Measurements from ENCODE around the gene GRM1. TPM values are rescaled to one million over a fixed set of nuclear protein-coding genes. Genes with fewer than 3 reads are reported as not detected.

The GRM1 gene
- polyA plus RNA-seq, 2 of the 4 experiments (the other 2 are of a cell fraction) = 0.04 TPM; not detected in 1

GRCh38 chr6:146190581-146190980 is 161.7 kb downstream of the GRM1 start:
- no peak overlapping the region for H3K4me3 ChIP-seq
- ATAC-seq (no peak), FAIRE-seq (no peak), DNase-seq (ENCODE audit: low read depth in 1 of 2, low spot score in 1 of 2) (no peak)
- H3K4me2 ChIP-seq = no peak overlapping the region
- ChIA-PET POLR2A (no interaction called here), CTCF (no interaction called here)
- WGBS (ENCODE audit: missing lambda C conversion rate) = 26% methylated on average over 2 of the region's 2 CpGs
- H3K27ac ChIP-seq = no peak overlapping the region
- H3K9me3 ChIP-seq = no peaks in the 10 kb centered on the region
- H3K4me1 ChIP-seq = no peaks in the 10 kb centered on the region
- TF ChIP-seq CBX8 (IDR thresholded peaks at IDR 0.05) = no peak
- no peak for TF ChIP-seq PHF8 (IDR thresholded peaks at IDR 0.05; ENCODE audit: borderline replicate concordance, low read depth)
- no peak for TF ChIP-seq EP300 (IDR thresholded peaks at IDR 0.05)
- no peak for TF ChIP-seq FOSB (CRISPR knock-in tag; IDR thresholded peaks at IDR 0.05)
- TF ChIP-seq JUN (IDR thresholded peaks at IDR 0.05) = no peak
- no peak for TF ChIP-seq NPAS2 (CRISPR knock-in tag; IDR thresholded peaks at IDR 0.05; ENCODE audit: borderline replicate concordance)
- TF ChIP-seq RCOR1 (IDR thresholded peaks at IDR 0.05; ENCODE audit: low read depth, low read length) = no peak
- TF ChIP-seq BHLHE40 (IDR thresholded peaks at IDR 0.05; ENCODE audit: low read depth, low read length) = no peak
- no peak for TF ChIP-seq TFCP2L1 (CRISPR knock-in tag; IDR thresholded peaks at IDR 0.05)
- TF ChIP-seq HOXB5 (CRISPR knock-in tag; IDR thresholded peaks at IDR 0.05) = no peak
- no peak for TF ChIP-seq ZC3H11A (IDR thresholded peaks at IDR 0.05)
- TF ChIP-seq, protein P1, sequence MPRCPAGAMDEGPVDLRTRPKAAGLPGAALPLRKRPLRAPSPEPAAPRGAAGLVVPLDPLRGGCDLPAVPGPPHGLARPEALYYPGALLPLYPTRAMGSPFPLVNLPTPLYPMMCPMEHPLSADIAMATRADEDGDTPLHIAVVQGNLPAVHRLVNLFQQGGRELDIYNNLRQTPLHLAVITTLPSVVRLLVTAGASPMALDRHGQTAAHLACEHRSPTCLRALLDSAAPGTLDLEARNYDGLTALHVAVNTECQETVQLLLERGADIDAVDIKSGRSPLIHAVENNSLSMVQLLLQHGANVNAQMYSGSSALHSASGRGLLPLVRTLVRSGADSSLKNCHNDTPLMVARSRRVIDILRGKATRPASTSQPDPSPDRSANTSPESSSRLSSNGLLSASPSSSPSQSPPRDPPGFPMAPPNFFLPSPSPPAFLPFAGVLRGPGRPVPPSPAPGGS (IDR thresholded peaks at IDR 0.05) = no peak
- TF ChIP-seq, protein P2, sequence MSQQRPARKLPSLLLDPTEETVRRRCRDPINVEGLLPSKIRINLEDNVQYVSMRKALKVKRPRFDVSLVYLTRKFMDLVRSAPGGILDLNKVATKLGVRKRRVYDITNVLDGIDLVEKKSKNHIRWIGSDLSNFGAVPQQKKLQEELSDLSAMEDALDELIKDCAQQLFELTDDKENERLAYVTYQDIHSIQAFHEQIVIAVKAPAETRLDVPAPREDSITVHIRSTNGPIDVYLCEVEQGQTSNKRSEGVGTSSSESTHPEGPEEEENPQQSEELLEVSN (IDR thresholded peaks at IDR 0.05; ENCODE audit: borderline replicate concordance, low read depth) = no peak
- TF ChIP-seq GATA3 (IDR thresholded peaks at IDR 0.05; ENCODE audit: borderline replicate concordance) = no peak
- no peak for TF ChIP-seq HOXB13 (CRISPR knock-in tag; IDR thresholded peaks at IDR 0.05; ENCODE audit: low read depth)
- TF ChIP-seq TP53 (CRISPR knock-in tag; IDR thresholded peaks at IDR 0.05) = no peak
- no peak for TF ChIP-seq ATOH8 (CRISPR knock-in tag; IDR thresholded peaks at IDR 0.05; ENCODE audit: low read depth)
- no peak for TF ChIP-seq REST (IDR thresholded peaks at IDR 0.05)
- no peak for TF ChIP-seq EHF (CRISPR knock-in tag; IDR thresholded peaks at IDR 0.05)
- TF ChIP-seq, protein P3, sequence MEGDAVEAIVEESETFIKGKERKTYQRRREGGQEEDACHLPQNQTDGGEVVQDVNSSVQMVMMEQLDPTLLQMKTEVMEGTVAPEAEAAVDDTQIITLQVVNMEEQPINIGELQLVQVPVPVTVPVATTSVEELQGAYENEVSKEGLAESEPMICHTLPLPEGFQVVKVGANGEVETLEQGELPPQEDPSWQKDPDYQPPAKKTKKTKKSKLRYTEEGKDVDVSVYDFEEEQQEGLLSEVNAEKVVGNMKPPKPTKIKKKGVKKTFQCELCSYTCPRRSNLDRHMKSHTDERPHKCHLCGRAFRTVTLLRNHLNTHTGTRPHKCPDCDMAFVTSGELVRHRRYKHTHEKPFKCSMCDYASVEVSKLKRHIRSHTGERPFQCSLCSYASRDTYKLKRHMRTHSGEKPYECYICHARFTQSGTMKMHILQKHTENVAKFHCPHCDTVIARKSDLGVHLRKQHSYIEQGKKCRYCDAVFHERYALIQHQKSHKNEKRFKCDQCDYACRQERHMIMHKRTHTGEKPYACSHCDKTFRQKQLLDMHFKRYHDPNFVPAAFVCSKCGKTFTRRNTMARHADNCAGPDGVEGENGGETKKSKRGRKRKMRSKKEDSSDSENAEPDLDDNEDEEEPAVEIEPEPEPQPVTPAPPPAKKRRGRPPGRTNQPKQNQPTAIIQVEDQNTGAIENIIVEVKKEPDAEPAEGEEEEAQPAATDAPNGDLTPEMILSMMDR (IDR thresholded peaks at IDR 0.05) = no peak

- no peak for ATAC-seq
- no peak for FAIRE-seq
- POLR2A ChIA-PET = no interaction called here
- Histone ChIP-seq H3K4me3 (no peak overlapping the region), H3K4me2 (no peak overlapping the region), H3K9me3 (no peaks in the 10 kb centered on the region), H3K4me1 (no peaks in the 10 kb centered on the region), H3K27ac (no peak overlapping the region)
- no peak for DNase-seq (ENCODE audit: low read depth in 1 of 2, low spot score in 1 of 2)
- WGBS (ENCODE audit: missing lambda C conversion rate) = 1% methylated on average over 3 of the region's 3 CpGs
- CTCF ChIA-PET = no interaction called here
- no peak for TF ChIP-seq GATA3 (IDR thresholded peaks at IDR 0.05; ENCODE audit: borderline replicate concordance)
- TF ChIP-seq HOXA7 (CRISPR knock-in tag; IDR thresholded peaks at IDR 0.05) = no peak
- no peak for TF ChIP-seq MYC (IDR thresholded peaks at IDR 0.05; ENCODE audit: borderline replicate concordance, low read length)
- TF ChIP-seq PHF8 (IDR thresholded peaks at IDR 0.05; ENCODE audit: borderline replicate concordance, low read depth) = no peak
- TF ChIP-seq EHMT2 (IDR thresholded peaks at IDR 0.05; ENCODE audit: low read depth) = no peak
- no peak for TF ChIP-seq RFX5 (IDR thresholded peaks at IDR 0.05)
- no peak for TF ChIP-seq CHD2 (IDR thresholded peaks at IDR 0.05; ENCODE audit: low read length, partially characterized antibody)
- no peak for TF ChIP-seq JUN (IDR thresholded peaks at IDR 0.05)
- TF ChIP-seq EHF (CRISPR knock-in tag; IDR thresholded peaks at IDR 0.05) = no peak
- TF ChIP-seq FOSL2 (IDR thresholded peaks at IDR 0.05) = no peak
- no peak for TF ChIP-seq FOSL2 (CRISPR knock-in tag; IDR thresholded peaks at IDR 0.05)
- TF ChIP-seq HEYL (CRISPR knock-in tag; IDR thresholded peaks at IDR 0.05) = no peak
- TF ChIP-seq ZFP36 (IDR thresholded peaks at IDR 0.05; ENCODE audit: borderline replicate concordance, partially characterized antibody) = no peak
- TF ChIP-seq POLR2A (IDR thresholded peaks at IDR 0.05; ENCODE audit: low read length) = no peak
Observed at GRCh38 chr6:146191166-146191565, 162.3 kb downstream of the GRM1 start.

Data from A549 (cell line).